HUDEP-2 (cell line): ENCODE measurements around the gene HEPH.
A peak's percentile ranks its signal among the peaks of the same experiment; 100 is the strongest.
"Not testable (repeated sequence)": the region's sequence is repeated elsewhere in the genome, so short reads cannot be mapped to it uniquely, and the experiment has no call there.

Source experiments
- DNase-seq, 76 experiments: peaks; one replicate each; lab custom pipeline; 2025; ENCODE audit not compliant: unreplicated experiment in 76 of 76; lab: John Stamatoyannopoulos, UW

Gene HEPH

DNA sequence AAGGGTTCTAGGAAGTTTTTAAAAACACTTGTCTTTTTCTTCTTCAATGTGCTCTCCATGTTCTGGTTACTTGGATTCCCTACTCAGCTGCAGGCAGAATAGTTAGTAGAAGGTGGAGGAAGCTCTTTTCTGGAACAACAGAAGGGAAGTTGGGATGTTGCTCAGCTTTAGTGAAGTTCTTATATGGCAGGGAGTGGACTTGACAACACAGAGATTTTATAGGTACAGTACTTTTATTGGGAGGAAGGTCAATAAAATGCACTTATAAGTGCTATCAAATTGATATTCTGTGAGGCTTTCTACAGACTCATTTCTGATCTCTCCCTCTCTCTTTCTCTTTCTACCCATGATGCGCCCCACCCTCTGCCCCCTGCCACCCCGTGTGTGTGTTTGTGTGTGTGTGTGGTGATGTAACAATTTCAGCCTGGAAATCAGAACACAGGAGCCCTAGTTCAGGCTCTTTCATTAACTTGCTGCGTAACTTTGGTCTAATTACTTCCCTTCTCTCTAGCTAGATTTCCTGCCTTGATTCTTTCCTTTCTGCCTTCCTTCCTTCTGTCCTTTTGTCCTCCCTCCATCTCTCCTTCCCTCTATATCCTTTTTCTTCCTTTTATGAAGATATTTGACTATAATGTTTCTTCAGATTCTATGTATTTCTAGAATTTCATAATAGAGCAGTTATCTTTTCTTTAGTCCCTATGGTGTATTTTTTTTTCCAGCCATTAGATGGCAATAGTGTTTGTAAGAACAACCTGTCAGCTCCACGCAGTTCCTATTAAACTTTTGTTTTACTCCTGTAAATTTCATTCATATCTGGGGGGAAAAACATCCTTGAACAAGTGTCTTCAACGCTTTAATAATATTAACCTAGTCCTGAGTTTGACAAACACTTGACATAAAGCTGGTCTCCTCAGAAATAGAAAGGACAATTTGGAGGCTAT is 37.1 kb downstream of the HEPH start:
- DNase-seq: peak in 3 of 76 experiments; percentile 0 to 1 (median 0)

DNA sequence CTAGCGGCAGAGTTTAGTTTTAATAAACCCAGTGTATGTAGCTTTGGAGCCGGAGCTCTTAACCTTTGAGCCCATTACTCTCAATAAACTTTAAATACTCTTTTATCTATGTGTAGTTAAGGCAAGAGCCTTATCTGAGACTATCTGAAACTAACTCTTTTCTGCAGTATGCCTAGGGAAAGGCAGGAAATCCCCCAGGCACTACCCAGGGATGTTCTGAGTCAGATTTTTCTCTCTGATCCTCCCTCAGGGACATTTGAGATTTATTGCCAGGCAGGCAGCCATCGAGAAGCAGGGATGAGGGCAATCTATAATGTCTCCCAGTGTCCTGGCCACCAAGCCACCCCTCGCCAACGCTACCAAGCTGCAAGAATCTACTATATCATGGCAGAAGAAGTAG is 39.1 kb downstream of the HEPH start:
- no peak for DNase-seq

DNA sequence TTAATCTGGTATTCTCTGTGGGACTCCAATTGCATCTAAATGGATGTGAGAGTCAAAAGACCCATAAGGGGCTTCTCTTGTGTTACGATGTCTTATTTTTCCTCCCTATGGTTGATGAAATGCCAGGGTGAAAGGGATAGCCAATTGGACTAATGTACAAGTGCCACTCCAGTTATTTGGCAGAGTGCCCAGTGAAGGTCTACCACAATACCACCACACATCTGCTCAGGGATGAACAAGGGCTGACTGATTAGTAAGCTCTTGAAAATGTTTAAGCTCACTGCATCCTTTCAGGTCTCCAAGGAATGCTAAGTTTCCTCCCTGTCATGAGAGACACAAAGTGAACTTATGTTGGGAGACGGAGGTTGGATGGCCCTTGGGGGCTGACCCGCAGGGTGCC is 57.8 kb downstream of the HEPH start:
- peak in 5 of 76 experiments; percentile 0 to 2 (median 0) for DNase-seq

DNA sequence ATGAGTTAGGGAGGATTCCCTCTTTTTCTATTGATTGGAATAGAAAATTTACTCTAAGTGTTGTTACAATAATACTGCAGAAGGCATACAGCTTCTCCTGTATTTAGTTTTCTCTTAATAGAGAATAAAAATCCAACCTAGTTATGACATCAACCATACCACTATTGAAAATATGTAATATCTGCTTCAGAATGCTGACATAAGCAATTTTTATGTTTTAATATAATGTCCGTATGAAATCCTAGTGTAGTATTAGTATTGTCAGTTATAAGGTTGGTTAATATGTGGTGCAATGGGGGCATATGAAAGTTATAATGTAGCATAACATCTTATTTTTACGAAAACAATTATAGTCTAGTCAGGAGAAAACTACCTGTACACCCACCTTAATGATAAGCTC is 68.2 kb downstream of the HEPH start:
- no peak for DNase-seq

DNA sequence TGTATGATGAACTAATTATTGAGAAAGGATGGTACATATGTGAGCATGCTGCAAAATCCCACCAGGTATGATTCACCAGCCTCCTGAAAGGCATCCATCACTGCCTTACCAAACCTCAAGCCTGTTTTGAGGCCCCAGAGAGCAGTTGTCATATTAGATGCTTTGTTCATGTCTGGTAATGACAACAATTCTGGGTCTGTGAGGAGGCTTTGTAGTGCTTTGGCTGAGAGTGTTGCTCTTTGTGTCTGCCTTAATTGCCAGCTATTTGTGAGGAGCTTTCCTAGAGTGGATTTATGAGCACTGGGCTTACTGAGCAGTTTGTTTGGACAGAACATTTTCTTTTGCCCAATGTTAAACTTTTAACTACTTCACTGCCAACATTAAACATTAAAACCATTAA is 69.2 kb downstream of the HEPH start:
- DNase-seq: no peak

DNA sequence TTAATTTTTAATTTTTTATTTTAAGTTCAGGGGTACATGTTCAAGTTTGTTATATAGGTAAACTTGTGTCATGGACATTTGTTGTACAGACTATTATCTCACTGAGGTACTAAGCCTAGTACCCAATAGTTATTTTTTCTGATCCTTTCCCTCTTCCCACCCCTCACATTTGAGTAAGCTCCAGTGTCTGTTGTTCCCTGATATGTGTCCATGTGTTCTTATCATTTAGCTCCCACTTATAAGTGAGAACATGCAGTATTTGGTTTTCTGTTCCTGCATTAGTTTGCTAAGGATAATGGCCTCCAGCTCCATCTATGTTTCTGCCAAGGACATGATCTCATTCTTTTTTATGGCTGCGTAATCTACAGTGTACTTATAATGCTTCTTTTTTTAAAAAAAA is 69.9 kb downstream of the HEPH start:
- DNase-seq: not testable (repeated sequence)

DNA sequence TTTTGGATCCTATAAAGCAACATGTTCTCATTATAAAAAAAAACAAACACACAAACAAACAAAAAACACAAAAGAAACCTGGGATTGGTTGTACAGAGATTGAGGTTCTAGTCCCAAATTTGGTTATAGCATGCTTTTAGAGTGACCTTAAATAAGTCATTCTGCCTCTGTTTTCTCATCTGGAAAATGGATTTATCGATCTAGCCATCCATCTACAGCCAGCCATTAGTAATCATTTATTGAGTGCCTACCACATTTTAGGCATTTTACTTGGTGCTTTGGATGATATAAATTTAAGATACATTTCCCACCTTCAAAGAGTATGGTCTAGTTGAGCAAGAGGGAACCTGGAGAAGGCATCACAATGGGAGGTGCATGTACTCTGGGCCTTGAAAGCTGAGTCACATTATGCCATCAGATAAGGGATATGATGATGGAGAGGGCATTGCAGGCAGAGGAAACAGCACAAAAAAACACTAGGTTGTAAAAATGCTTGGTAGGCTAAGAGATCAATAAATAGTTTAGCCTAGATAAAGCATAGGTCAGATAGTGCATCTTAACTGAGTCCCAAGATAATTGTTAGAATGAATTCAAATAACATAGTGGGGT is 91.4 kb downstream of the HEPH start:
- DNase-seq: no peak

DNA sequence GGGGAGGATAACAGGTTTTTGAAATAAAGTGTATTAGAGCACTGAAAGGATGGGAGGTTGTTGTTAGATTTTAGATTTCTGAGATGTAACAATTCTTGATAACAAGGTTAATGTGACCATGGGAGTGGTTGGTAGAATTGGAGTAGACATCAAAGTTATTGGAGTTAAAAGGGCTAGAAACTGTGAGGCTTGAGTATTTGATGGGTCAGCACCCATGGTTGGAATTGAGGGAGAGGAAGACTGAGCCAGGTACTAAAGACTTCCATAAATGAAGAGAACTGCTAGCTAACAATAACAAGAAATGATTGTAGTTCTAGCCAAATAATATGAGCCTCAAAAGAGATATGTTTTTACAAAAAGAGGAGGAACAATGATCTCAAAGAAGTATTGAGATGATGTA is 98.8 kb downstream of the HEPH start:
- DNase-seq: no peak
